Neural cell (in vitro differentiated cells): ENCODE measurements around the gene CBFA2T3. TPM values are rescaled to one million over a fixed set of nuclear protein-coding genes. Genes with fewer than 3 reads are reported as not detected.

Experiments used
- H2AFZ ChIP-seq: fragments of 200-600, 300-800 bp; sonication (generic), shearing (Covaris generic); 2 replicates; pipeline ENCODE4 v1.6.0; 2014; ENCODE audit warnings: low read depth, mild to moderate bottlenecking, antibody characterized with exemption, low read length, moderate library complexity
- H3F3A ChIP-seq: fragments of 200-600 bp; shearing (Covaris generic); 2 replicates; pipeline ENCODE4 v1.6.1; 2016; ENCODE audit warnings: mild to moderate bottlenecking, moderate library complexity, mixed read lengths, antibody characterized with exemption, low read length; ENCODE audit not compliant: insufficient read depth, poor library complexity, severe bottlenecking
- H3K27ac ChIP-seq: fragments of 200-600, 300-800 bp; sonication (generic), shearing (Covaris generic); 2 replicates; pipeline ENCODE4 v1.5.1; 2014; ENCODE audit warnings: mild to moderate bottlenecking, low read length, moderate library complexity
- H3K27me3 ChIP-seq: fragments of 300-800, 200-600 bp; sonication (generic), shearing (Covaris generic); 2 replicates; pipeline ENCODE4 v1.6.0; 2014; ENCODE audit warnings: mild to moderate bottlenecking, low read depth, low read length, moderate library complexity; ENCODE audit not compliant: insufficient read depth
- H3K36me3 ChIP-seq: fragments of 300-800, 200-600 bp; sonication (generic), shearing (Covaris generic); 2 replicates; pipeline ENCODE4 v1.5.1; 2014; ENCODE audit warnings: mild to moderate bottlenecking, antibody characterized with exemption, low read length, moderate library complexity; ENCODE audit not compliant: insufficient read depth
- H3K4me2 ChIP-seq: fragments of 300-800, 200-600 bp; sonication (generic), shearing (Covaris generic); 2 replicates; pipeline ENCODE4 v1.6.0; 2014; ENCODE audit warnings: mild to moderate bottlenecking, low read length
- H3K4me3 ChIP-seq: fragments of 300-800, 200-600 bp; sonication (generic), shearing (Covaris generic); 2 replicates; pipeline ENCODE4 v1.5.1; 2014; ENCODE audit warnings: mild to moderate bottlenecking, low read length, moderate library complexity
- H3K79me2 ChIP-seq: fragments of 200-600 bp; shearing (Covaris generic); replicated peaks from 2 replicates; pipeline ENCODE4 v1.6.0; 2014; ENCODE audit warnings: mild to moderate bottlenecking, low read length, moderate library complexity; ENCODE audit not compliant: insufficient read depth
- H3K9ac ChIP-seq: fragments of 300-800, 200-600 bp; sonication (generic), shearing (Covaris generic); 2 replicates; pipeline ENCODE4 v1.6.1; 2016; ENCODE audit warnings: mild to moderate bottlenecking, low read length, mixed read lengths
- H3K9me2 ChIP-seq: fragments of 200-600 bp; shearing (Covaris generic); 2 replicates; pipeline ENCODE4 v1.6.1; 2016; ENCODE audit warnings: mild to moderate bottlenecking, low read length, mixed read lengths; ENCODE audit not compliant: insufficient read depth
- H3K9me3 ChIP-seq: fragments of 200-600, 300-800 bp; sonication (generic), shearing (Covaris generic); 2 replicates; pipeline ENCODE4 v1.6.1; 2016; ENCODE audit warnings: mild to moderate bottlenecking, mixed run types, low read length, moderate library complexity, mixed read lengths
- H4K20me1 ChIP-seq: fragments of 200-600 bp; shearing (Covaris generic); 2 replicates; pipeline ENCODE4 v1.6.1; 2016; ENCODE audit warnings: mild to moderate bottlenecking, mixed run types; ENCODE audit not compliant: insufficient read depth
- EP300 ChIP-seq: fragments of 450-650 bp; conservative IDR thresholded peaks from 2 replicates; pipeline ENCODE4 v1.6.1; 2014; ENCODE audit warnings: antibody characterized with exemption, mild to moderate bottlenecking, moderate library complexity; ENCODE audit not compliant: poor library complexity, severe bottlenecking
- EZH2 ChIP-seq: fragments of 200-600, 300-800 bp; shearing (Covaris generic), sonication (generic); IDR thresholded peaks from 2 replicates; pipeline ENCODE4 v1.6.1; 2014; ENCODE audit warnings: antibody characterized with exemption, low read length, borderline replicate concordance, mild to moderate bottlenecking; ENCODE audit not compliant: insufficient read depth, poor library complexity, severe bottlenecking
- MXI1 ChIP-seq: fragments of 450-650 bp; conservative IDR thresholded peaks from 2 replicates; pipeline ENCODE4 v1.6.1; 2014; ENCODE audit warnings: antibody characterized with exemption, mild to moderate bottlenecking; ENCODE audit not compliant: poor library complexity, severe bottlenecking
- POLR2AphosphoS5 ChIP-seq: IDR thresholded peaks from 2 replicates; pipeline ENCODE4 v1.6.1; 2012
- RAD21 ChIP-seq: fragments of 450-650 bp; conservative IDR thresholded peaks from 2 replicates; pipeline ENCODE4 v1.6.1; 2014; ENCODE audit warnings: antibody characterized with exemption, mild to moderate bottlenecking, moderate library complexity
- REST ChIP-seq: IDR thresholded peaks from 2 replicates; pipeline ENCODE4 v1.6.1; 2012; ENCODE audit warnings: borderline replicate concordance
- SMC3 ChIP-seq: fragments of 450-650 bp; conservative IDR thresholded peaks from 2 replicates; pipeline ENCODE4 v1.6.1; 2014; ENCODE audit warnings: antibody characterized with exemption, mild to moderate bottlenecking, moderate library complexity; ENCODE audit not compliant: poor library complexity
- TAF1 ChIP-seq: IDR thresholded peaks from 2 replicates; pipeline ENCODE4 v1.6.1; 2012; ENCODE audit warnings: low read depth
- polyA plus RNA-seq: library from polyadenylated mRNA; depleted of rRNA; stranded (reverse); fragments of >200 nt; gene quantifications from 2 replicates; pipeline ENCODE4 v1.2.3, GENCODE V29; 2014
- TF ChIP-seq, protein P1 (sequence below): fragments of 450-650 bp; IDR thresholded peaks from 2 replicates; pipeline ENCODE4 v1.5.1; 2014; ENCODE audit warnings: antibody characterized with exemption, mild to moderate bottlenecking, moderate library complexity; ENCODE audit not compliant: poor library complexity, severe bottlenecking

The CBFA2T3 gene
- polyA plus RNA-seq, 1 donor from 2014 or later = 2.1 TPM

- Histone ChIP-seq H3F3A (no peaks in the 10 kb centered on the region), H4K20me1 (no peaks in the 10 kb centered on the region), H3K36me3 (no peaks in the 10 kb centered on the region), H3K9me3 (no peaks in the 10 kb centered on the region), H3K27me3 (no peaks in the 10 kb centered on the region), H3K79me2 (no peaks in the 10 kb centered on the region), H2AFZ (peak overlapping the region; percentile 62), H3K4me2 (peak overlapping the region; percentile 89), H3K27ac (peak overlapping the region; percentile 48), H3K9ac (peak overlapping the region; percentile 74), H3K9me2 (no peaks in the 10 kb centered on the region), H3K4me3 (peak overlapping the region; percentile 82)
- TF ChIP-seq REST (no peak), RAD21 (peak; percentile 56), TAF1 (no peak), EP300 (no peak), EZH2 (no peak), MXI1 (no peak), POLR2AphosphoS5 (no peak), SMC3 (peak; percentile 67)
- TF ChIP-seq, protein P1, sequence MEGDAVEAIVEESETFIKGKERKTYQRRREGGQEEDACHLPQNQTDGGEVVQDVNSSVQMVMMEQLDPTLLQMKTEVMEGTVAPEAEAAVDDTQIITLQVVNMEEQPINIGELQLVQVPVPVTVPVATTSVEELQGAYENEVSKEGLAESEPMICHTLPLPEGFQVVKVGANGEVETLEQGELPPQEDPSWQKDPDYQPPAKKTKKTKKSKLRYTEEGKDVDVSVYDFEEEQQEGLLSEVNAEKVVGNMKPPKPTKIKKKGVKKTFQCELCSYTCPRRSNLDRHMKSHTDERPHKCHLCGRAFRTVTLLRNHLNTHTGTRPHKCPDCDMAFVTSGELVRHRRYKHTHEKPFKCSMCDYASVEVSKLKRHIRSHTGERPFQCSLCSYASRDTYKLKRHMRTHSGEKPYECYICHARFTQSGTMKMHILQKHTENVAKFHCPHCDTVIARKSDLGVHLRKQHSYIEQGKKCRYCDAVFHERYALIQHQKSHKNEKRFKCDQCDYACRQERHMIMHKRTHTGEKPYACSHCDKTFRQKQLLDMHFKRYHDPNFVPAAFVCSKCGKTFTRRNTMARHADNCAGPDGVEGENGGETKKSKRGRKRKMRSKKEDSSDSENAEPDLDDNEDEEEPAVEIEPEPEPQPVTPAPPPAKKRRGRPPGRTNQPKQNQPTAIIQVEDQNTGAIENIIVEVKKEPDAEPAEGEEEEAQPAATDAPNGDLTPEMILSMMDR = peak; percentile 74
These were observed 119.2 kb downstream of the CBFA2T3 start for GRCh38 chr16:88857728-88858339.

DNA sequence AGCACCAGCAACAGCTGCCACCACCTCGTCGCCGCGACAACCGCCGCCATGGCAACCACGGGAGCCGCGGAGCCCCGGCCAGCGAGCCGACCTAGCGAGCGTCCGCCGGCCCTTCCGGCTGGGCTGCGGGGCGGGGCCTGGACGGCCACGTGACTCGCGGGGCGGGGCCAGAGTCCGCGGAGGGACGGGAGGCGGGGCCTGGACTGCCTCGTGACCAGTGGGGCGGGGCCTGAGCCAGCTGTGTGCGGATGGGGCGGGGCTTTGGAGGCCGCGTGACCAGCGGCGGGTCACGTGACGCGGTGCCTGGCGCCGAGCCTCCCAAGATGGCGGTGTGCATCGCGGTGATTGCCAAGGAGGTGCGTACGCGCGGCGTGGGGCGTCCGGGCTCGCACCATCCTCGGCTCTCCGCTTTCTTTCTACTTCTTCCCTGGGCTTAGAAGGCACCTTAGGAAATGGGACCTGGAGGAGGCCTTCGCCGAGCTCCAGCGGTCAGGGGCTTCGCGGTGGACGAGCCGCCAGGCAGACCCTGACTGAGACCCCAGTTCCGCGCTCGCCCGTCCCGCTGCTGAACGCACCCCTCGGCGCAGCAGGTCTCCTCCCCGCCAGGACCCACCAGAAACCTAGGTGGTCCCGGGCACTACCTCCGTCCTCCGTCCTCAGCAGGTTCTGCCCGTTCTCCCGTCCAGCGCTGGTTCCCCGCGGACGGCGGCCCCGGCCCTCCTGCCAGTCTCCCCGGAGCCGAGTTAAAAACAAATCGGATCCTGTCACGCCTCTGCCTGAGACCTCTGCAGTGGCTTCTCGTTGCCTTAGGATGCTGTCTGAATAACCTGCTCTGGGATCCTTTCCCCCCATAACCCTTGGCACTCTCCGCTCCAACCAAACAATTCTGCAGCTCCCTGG, 119.9 kb downstream of the CBFA2T3 start, which contains the start of the genes GALNS and TRAPPC2L:
Gene GALNS (minus strand): TSS at position 120 of the 900 bp plus-strand sequence. CDS start 70 bp downstream, at position 50.
Gene TRAPPC2L (plus strand): TSS at position 300 of the 900 bp plus-strand sequence. CDS start 24 bp downstream, at position 324.
- Histone ChIP-seq H2AFZ (peak within 1 kb of the TSS; percentile 62), H3K27me3 (no peaks in the 10 kb centered on the region), H3K36me3 (no peaks in the 10 kb centered on the region), H3K27ac (peak within 1 kb of the TSS; percentile 48), H4K20me1 (no peaks in the 10 kb centered on the region), H3K9ac (peak within 1 kb of the TSS; percentile 74), H3K9me2 (no peaks in the 10 kb centered on the region), H3F3A (no peaks in the 10 kb centered on the region), H3K79me2 (no peaks in the 10 kb centered on the region), H3K4me3 (peak within 1 kb of the TSS; percentile 82), H3K9me3 (no peaks in the 10 kb centered on the region), H3K4me2 (peak within 1 kb of the TSS; percentile 89)
- TF ChIP-seq RAD21 = no peak
- peak; percentile 78 for TF ChIP-seq REST
- TF ChIP-seq MXI1 = peak; percentile 94
- peak; percentile 26 for TF ChIP-seq SMC3
- TF ChIP-seq POLR2AphosphoS5 = peak; percentile 94
- TF ChIP-seq TAF1 = peak; percentile 83
- TF ChIP-seq EZH2 = no peak
- TF ChIP-seq EP300 = peak; percentile 8
